Esophagus squamous epithelium (tissue), 5 donors: ENCODE measurements around the gene EIF2S3B. TPM values are rescaled to one million over a fixed set of nuclear protein-coding genes. Genes with fewer than 3 reads are reported as not detected.

ENCODE experiments used
- DNase-seq: peaks from one replicate; lab custom pipeline; 2025; lab: John Stamatoyannopoulos, UW
- H3K27ac ChIP-seq, 4 donors: fragments of 200-600 bp; sonication (generic); one replicate each; pipeline ENCODE4 v1.5.1; 2016 to 2019; ENCODE audit warnings: mild to moderate bottlenecking in 1 of 4
- H3K27me3 ChIP-seq, 4 donors: fragments of 200-600 bp; sonication (generic); 1 replicate in 3 of 4; 2 replicates in 1 of 4; pipeline versions ENCODE4 v1.5.1 to v1.6.0; 2017 to 2021; ENCODE audit warnings: antibody characterized with exemption in 1 of 4
- H3K36me3 ChIP-seq, 3 donors: fragments of 200-600 bp; sonication (generic); one replicate each; pipeline ENCODE4 v1.5.1; 2016 to 2019
- H3K4me1 ChIP-seq, 3 donors: fragments of 200-600 bp; sonication (generic); one replicate each; pipeline ENCODE4 v1.5.1; 2017 to 2019
- H3K4me3 ChIP-seq, 4 donors: fragments of 200-600 bp; sonication (generic); 1 replicate in 3 of 4; 2 replicates in 1 of 4; pipeline ENCODE4 v1.5.1; 2016 to 2019; ENCODE audit warnings: mild to moderate bottlenecking in 2 of 4, moderate library complexity in 1 of 4
- H3K9me3 ChIP-seq, 3 donors: fragments of 200-600 bp; sonication (generic); one replicate each; pipeline ENCODE4 v1.5.1; 2016 to 2019
- CTCF ChIP-seq, 6 experiments: fragments of 450-650 bp in 4 of 6; fragments of 200-600 bp in 2 of 6; sonication (generic) in 2 of 6; IDR thresholded peaks; one replicate each; pipeline ENCODE4 v1.5.1; 2016 to 2019; ENCODE audit warnings: antibody characterized with exemption in 6 of 6, mild to moderate bottlenecking in 4 of 6, moderate library complexity in 4 of 6
- POLR2A ChIP-seq, 4 donors: fragments of 450-650 bp; IDR thresholded peaks; one replicate each; pipeline ENCODE4 v1.6.1; 2017; ENCODE audit warnings: antibody characterized with exemption in 4 of 4, mild to moderate bottlenecking in 4 of 4, moderate library complexity in 3 of 4
- whole genome bisulfite sequencing, 2 donors: methylation state at CpG; one replicate each; pipeline ENCODE4 v1.1.5; 2018; 5-methylcytosine and 5-hydroxymethylcytosine counted together
- intact Hi-C: fragments of 100-400 bp; cut with DNase I; formaldehyde crosslinking; loops from one replicate; pipeline ENCODE4 v1.15.0; 2022
- small RNA-seq, 4 donors: library from RNA; depleted of rRNA; stranded (forward); fragments of <200 nt; gene quantifications; one replicate each; pipeline ENCODE3, GENCODE V24; 2016
- total RNA-seq, 4 donors: library from RNA; depleted of rRNA; stranded (reverse); fragments of >200 nt; gene quantifications; one replicate each; pipeline ENCODE4 v1.1.0, GENCODE V29; 2016
- donor health status: DM: yes; HTN: yes; CAD: no.

The EIF2S3B gene
- total RNA-seq, 4 donors from 2014 or later, result 0.18 to 0.50 (median 0.30) TPM

GRCh38 chr12:10554228-10554755, 48.6 kb downstream of the EIF2S3B start:
- WGBS, 2 donors, result 73 to 80% methylated on average over 4 to 6 of the region's 6 CpGs
- Histone ChIP-seq H3K9me3 (no peaks in the 10 kb centered on the region), H3K4me3 (no peak overlapping the region), H3K36me3 (no peaks in the 10 kb centered on the region), H3K27me3 (no peaks in the 10 kb centered on the region), H3K27ac (peak overlapping the region in 1 of 4 donors; percentile 48), H3K4me1 (no peaks in the 10 kb centered on the region)
- TF ChIP-seq CTCF (IDR thresholded peaks at IDR 0.05) (no peak), POLR2A (IDR thresholded peaks at IDR 0.05) (no peak)
- intact Hi-C loops, result no loop called here
- DNase-seq, result no peak

- Histone ChIP-seq H3K27ac (peak overlapping the region in 1 of 4 donors; percentile 48), H3K36me3 (no peaks in the 10 kb centered on the region), H3K4me3 (no peak overlapping the region), H3K4me1 (no peaks in the 10 kb centered on the region), H3K27me3 (no peaks in the 10 kb centered on the region), H3K9me3 (no peaks in the 10 kb centered on the region)
- intact Hi-C loops, result no loop called here
- no peak for DNase-seq
- WGBS, 2 donors, result 84 to 90% methylated on average over 7 of the region's 7 CpGs
- TF ChIP-seq POLR2A (IDR thresholded peaks at IDR 0.05) (no peak), CTCF (IDR thresholded peaks at IDR 0.05) (no peak)
Measured at GRCh38 chr12:10554756-10555481, 49.2 kb downstream of the EIF2S3B start.

GRCh38 chr12:10557329-10557728, 51.6 kb downstream of the EIF2S3B start:
- intact Hi-C loops, result no loop called here
- DNase-seq, result no peak
- Histone ChIP-seq H3K36me3 (no peaks in the 10 kb centered on the region), H3K27me3 (no peaks in the 10 kb centered on the region), H3K27ac (no peak overlapping the region), H3K4me3 (no peak overlapping the region), H3K4me1 (no peaks in the 10 kb centered on the region), H3K9me3 (no peaks in the 10 kb centered on the region)
- no peak for TF ChIP-seq POLR2A (IDR thresholded peaks at IDR 0.05)
- TF ChIP-seq CTCF (IDR thresholded peaks at IDR 0.05), result no peak
- WGBS, 2 donors, result 60 to 71% methylated on average over 6 of the region's 6 CpGs

- Histone ChIP-seq H3K27me3 (no peaks in the 10 kb centered on the region), H3K4me1 (no peaks in the 10 kb centered on the region), H3K27ac (no peak overlapping the region), H3K36me3 (no peaks in the 10 kb centered on the region), H3K9me3 (no peaks in the 10 kb centered on the region), H3K4me3 (no peak overlapping the region)
- intact Hi-C loops, result no loop called here
- TF ChIP-seq POLR2A (IDR thresholded peaks at IDR 0.05) (no peak), CTCF (IDR thresholded peaks at IDR 0.05) (no peak)
- no peak for DNase-seq
- 32 to 58% methylated on average over 2 of the region's 2 CpGs for WGBS, 2 donors
Measured at GRCh38 chr12:10557766-10558165, 52.1 kb downstream of the EIF2S3B start.

Small RNA genes lying within 50 kb of the gene (small RNA-seq; reads per million reads assigned to genes)
- gene SLC25A39P2, result 0 reads per million in 4 donors

Other genes with a start within 250 kb of the EIF2S3B start
- 1 to 10 TPM in 3 of 4 donors, under 1 TPM in 1; 0.92 to 2.3 (median 1.6) TPM for gene KLRD1, start 198.0 kb upstream of the EIF2S3B start, total RNA-seq
- 10 to 100 TPM in 1 of 4 donors, 1 to 10 TPM in 2, not detected in 1; 1.6 to 10.7 (median 1.9) TPM for gene KLRK1, start 115.8 kb upstream of the EIF2S3B start, total RNA-seq
- gene KLRC4, start 96.1 kb upstream of the EIF2S3B start, total RNA-seq, result 1 to 10 TPM in 2 of 4 donors, not detected in 2; 1.0 to 4.2 TPM
- gene KLRC3, start 85.3 kb upstream of the EIF2S3B start, total RNA-seq, result 1 to 10 TPM in 1 of 4 donors, not detected in 3; 1.5 TPM
- 1 to 10 TPM in 1 of 4 donors, under 1 TPM in 2, not detected in 1; 0.35 to 6.3 (median 0.83) TPM for gene KLRC2, start 69.9 kb upstream of the EIF2S3B start, total RNA-seq
- 1 to 10 TPM in 2 of 4 donors, not detected in 2; 1.2 to 4.8 TPM for gene KLRC1, start 52.5 kb upstream of the EIF2S3B start, total RNA-seq
- 10 to 100 TPM in 2 of 4 donors, 1 to 10 TPM in 2; 5.4 to 25.1 (median 9.8) TPM for gene MAGOHB, start 107.7 kb downstream of the EIF2S3B start, total RNA-seq
- gene STYK1, start 168.2 kb downstream of the EIF2S3B start, total RNA-seq, result 10 to 100 TPM in 1 of 4 donors, 1 to 10 TPM in 3; 3.4 to 11.7 (median 8.2) TPM
- 100 to 1,000 TPM; 318 to 484 (median 370) TPM for gene YBX3, start 217.4 kb downstream of the EIF2S3B start, total RNA-seq